Measurements from ENCODE around the gene CPLX3. TPM values are rescaled to one million over a fixed set of nuclear protein-coding genes. Genes with fewer than 3 reads are reported as not detected.

The CPLX3 gene
- total and polyA plus RNA-seq, 10 of the 15 experiments (the other 5 are each of a cell fraction or from before 2014, with no cell fraction given), result 0.02 to 0.04 TPM; not detected in 8

GRCh38 chr15:74842581-74843444 lies 16.4 kb downstream of the CPLX3 start, which contains the start of gene ULK3:
TSS of gene ULK3 (minus strand) at chr15:74843156. CDS start at chr15:74843105, 51 bp downstream.
- WGBS (ENCODE audit: insufficient coverage, insufficient replicate concordance, low lambda C conversion rate, missing lambda C conversion rate), result 1% methylated on average over 79 of the region's 84 CpGs
- peak within 1 kb of the TSS; percentile 93 for H3K4me2 ChIP-seq (ENCODE audit: control insufficient read depth, insufficient read depth)
- peak within 1 kb of the TSS; percentile 88 for H2AFZ ChIP-seq (ENCODE audit: control insufficient read depth, low read depth, low read length)
- intact Hi-C loops (cut with micrococcal nuclease; ENCODE audit: unreplicated experiment) (loop anchor here (2.0 to 5.0 kb wide), 4 partner anchors 28 to 72 kb away; no protein-coding TSS in a partner anchor), in situ Hi-C loops (cut with MboI) (no loop called here)
- peaks cover 13% of the 10 kb centered on the region for H3K4me1 ChIP-seq (ENCODE audit: control insufficient read depth, insufficient read depth, low read length)
- FAIRE-seq (no peak), DNase-seq (ENCODE audit: low read depth, low spot score) (no peak), ATAC-seq (peak; percentile 95)
- peaks cover 7 to 18% of the 10 kb centered on the region in 2 experiments; a peak in 3 of 4 replicates for H3K36me3 ChIP-seq (ENCODE audit: control insufficient read depth in 2 of 2, insufficient read depth in 2 of 2, low read length in 1 of 2)
- ChIA-PET SMC1A (ENCODE audit: uncharacterized antibody, unreplicated experiment) (interaction anchor here (1.2 to 6.1 kb wide), 4 partner anchors 27 to 72 kb away, joined by 3 to 43 read pairs (median 11); no protein-coding TSS in a partner anchor), RAD21 (ENCODE audit: unreplicated experiment) (interaction anchor here (0.9 to 3.1 kb wide), 10 partner anchors 16 to 108 kb away, joined by 3 to 19 read pairs (median 8); partner anchors contain the start of gene FAM219B), POLR2A (interaction anchor here (0.5 to 1.6 kb wide), 10 partner anchors 14 to 226 kb away, joined by 3 to 10 read pairs (median 5); no protein-coding TSS in a partner anchor), CTCF (interaction anchor here (0.7 to 6.2 kb wide), 17 partner anchors 9 to 211 kb away, joined by 3 to 59 read pairs (median 5); partner anchors contain the start of gene FAM219B)
- H3K9me3 ChIP-seq (replicated peaks; ENCODE audit: control insufficient read depth, insufficient read depth, low read length), result no peaks in the 10 kb centered on the region
- H3K9ac ChIP-seq (ENCODE audit: control insufficient read depth, insufficient read depth, low read length), result peak within 1 kb of the TSS; percentile 77
- no peaks in the 10 kb centered on the region for H3K27me3 ChIP-seq (replicated peaks in 1 of 2; ENCODE audit: control insufficient read depth in 2 of 2, insufficient read depth in 2 of 2, low read length in 1 of 2)
- no TSS peak for BruUV-seq (replicated peaks)
- H3K4me3 ChIP-seq, result peak within 1 kb of the TSS; percentile 86
- no peaks in the 10 kb centered on the region for H4K20me1 ChIP-seq (ENCODE audit: control insufficient read depth, insufficient read depth)
- peaks cover 3% of the 10 kb centered on the region; the same call in 1 of the 2 replicates for H3K79me2 ChIP-seq (ENCODE audit: control insufficient read depth, insufficient read depth, low read length)
- peak within 1 kb of the TSS; percentile 80 for H3K27ac ChIP-seq (ENCODE audit: control insufficient read depth, insufficient read depth)
- TF ChIP-seq CUX1 (IDR thresholded peaks at IDR 0.05; ENCODE audit: insufficient replicate concordance, low read depth, low read length) (no peak), TBL1XR1 (IDR thresholded peaks at IDR 0.05; ENCODE audit: low read depth, low read length) (peak; percentile 39; the same call in 1 of the 2 replicates), SUPT20H (IDR thresholded peaks at IDR 0.05; ENCODE audit: borderline replicate concordance, control insufficient read depth, low read depth, low read length) (no peak), EGR1 (IDR thresholded peaks at IDR 0.05; ENCODE audit: borderline replicate concordance in 1 of 2, low read depth in 2 of 2, low read length in 2 of 2) (peak in 1 of 2 experiments; percentile 95; a peak in 2 of 3 replicates), BCLAF1 (IDR thresholded peaks at IDR 0.05) (peak; percentile 58; the same call in 1 of the 2 replicates), NR2C2 (IDR thresholded peaks at IDR 0.05; ENCODE audit: borderline replicate concordance, control insufficient read depth, insufficient read length, low read depth) (no peak), YY1 (IDR thresholded peaks at IDR 0.05; ENCODE audit: low read depth, low read length) (peak; percentile 57), NR2C1 (IDR thresholded peaks at IDR 0.05) (peak; percentile 41)

All from GM12878 (cell line).